Measurements from ENCODE around the gene GRM2. TPM values are rescaled to one million over a fixed set of nuclear protein-coding genes. Genes with fewer than 3 reads are reported as not detected.

Gene GRM2
- 1 to 10 TPM in 1 of 4 donors, under 1 TPM in 2, not detected in 1; 0.30 to 1.8 (median 0.48) TPM for total RNA-seq

GRCh38 chr3:51706788-51707731 is at the start of gene GRM2:
TSS of gene GRM2 (plus strand) at chr3:51707068. CDS start at chr3:51708984, 1,916 bp downstream.
- DNase-seq: peak; percentile 56 to 75
- Histone ChIP-seq H3K27me3 (no peaks in the 10 kb centered on the region), H3K4me1 (peaks cover 0 to 6% of the 10 kb centered on the region in 2 donors), H3K36me3 (no peaks in the 10 kb centered on the region), H3K9me3 (no peaks in the 10 kb centered on the region), H3K4me3 (peak within 1 kb of the TSS in 1 of 2 donors; percentile 26), H3K27ac (no peak within 1 kb of the TSS)
- TF ChIP-seq CTCF (IDR thresholded peaks at IDR 0.05) (no peak), POLR2A (IDR thresholded peaks at IDR 0.05) (no peak)
- intact Hi-C loops (cut with DNase I; ENCODE audit: low total_unique reads): no loop called here

GRCh38 chr3:51657234-51657633 is 49.6 kb upstream of the GRM2 start:
- no peaks in the 10 kb centered on the region for H3K27me3 ChIP-seq
- H3K4me3 ChIP-seq: no peak overlapping the region
- no peaks in the 10 kb centered on the region for H3K9me3 ChIP-seq
- intact Hi-C loops (cut with DNase I; ENCODE audit: low total_unique reads): no loop called here
- H3K27ac ChIP-seq: no peak overlapping the region
- H3K36me3 ChIP-seq: no peaks in the 10 kb centered on the region
- no peak for TF ChIP-seq CTCF (IDR thresholded peaks at IDR 0.05)
- H3K4me1 ChIP-seq: no peaks in the 10 kb centered on the region
- no peak for DNase-seq

- H3K27me3 ChIP-seq: no peaks in the 10 kb centered on the region
- no peaks in the 10 kb centered on the region for H3K4me1 ChIP-seq
- no peaks in the 10 kb centered on the region for H3K9me3 ChIP-seq
- H3K36me3 ChIP-seq: no peaks in the 10 kb centered on the region
- H3K4me3 ChIP-seq: no peak overlapping the region
- intact Hi-C loops (cut with DNase I; ENCODE audit: low total_unique reads): no loop called here
- TF ChIP-seq POLR2A (IDR thresholded peaks at IDR 0.05): no peak
- no peak for TF ChIP-seq CTCF (IDR thresholded peaks at IDR 0.05)
- DNase-seq: no peak
- no peak overlapping the region for H3K27ac ChIP-seq
Observed at GRCh38 chr3:51659942-51660341, 46.9 kb upstream of the GRM2 start.

GRCh38 chr3:51662456-51662855 is 44.4 kb upstream of the GRM2 start:
- Histone ChIP-seq H3K4me1 (no peaks in the 10 kb centered on the region), H3K27ac (no peak overlapping the region), H3K4me3 (no peak overlapping the region), H3K9me3 (no peaks in the 10 kb centered on the region), H3K36me3 (no peaks in the 10 kb centered on the region), H3K27me3 (no peaks in the 10 kb centered on the region)
- TF ChIP-seq POLR2A (IDR thresholded peaks at IDR 0.05) (no peak), CTCF (IDR thresholded peaks at IDR 0.05) (no peak)
- intact Hi-C loops (cut with DNase I; ENCODE audit: low total_unique reads): no loop called here
- no peak for DNase-seq

GRCh38 chr3:51668756-51669155 is 38.1 kb upstream of the GRM2 start:
- H3K36me3 ChIP-seq: no peaks in the 10 kb centered on the region
- TF ChIP-seq CTCF (IDR thresholded peaks at IDR 0.05): no peak
- no peak for TF ChIP-seq POLR2A (IDR thresholded peaks at IDR 0.05)
- H3K4me3 ChIP-seq: no peak overlapping the region
- intact Hi-C loops (cut with DNase I; ENCODE audit: low total_unique reads): loop anchor here (5.0 kb wide), 1 partner anchor 166 kb away; the partner anchor contains the start of gene DCAF1
- H3K9me3 ChIP-seq: no peaks in the 10 kb centered on the region
- no peak for DNase-seq
- no peak overlapping the region for H3K27ac ChIP-seq
- H3K4me1 ChIP-seq: peaks cover 6 to 9% of the 10 kb centered on the region in 2 donors
- H3K27me3 ChIP-seq: no peaks in the 10 kb centered on the region

Measured in uterus (tissue), 4 donors.